HG03460 (cell line): ENCODE data around the gene NDUFA11.
"Not testable (repeated sequence)": the region's sequence is repeated elsewhere in the genome, so short reads cannot be mapped to it uniquely, and the experiment has no call there.

Experiments used
- ATAC-seq: cut with Tn5 transposase; IDR thresholded peaks from one replicate; pipeline ENCODE4 v1.9.1; 2021; ENCODE audit not compliant: unreplicated experiment

NDUFA11 gene

DNA sequence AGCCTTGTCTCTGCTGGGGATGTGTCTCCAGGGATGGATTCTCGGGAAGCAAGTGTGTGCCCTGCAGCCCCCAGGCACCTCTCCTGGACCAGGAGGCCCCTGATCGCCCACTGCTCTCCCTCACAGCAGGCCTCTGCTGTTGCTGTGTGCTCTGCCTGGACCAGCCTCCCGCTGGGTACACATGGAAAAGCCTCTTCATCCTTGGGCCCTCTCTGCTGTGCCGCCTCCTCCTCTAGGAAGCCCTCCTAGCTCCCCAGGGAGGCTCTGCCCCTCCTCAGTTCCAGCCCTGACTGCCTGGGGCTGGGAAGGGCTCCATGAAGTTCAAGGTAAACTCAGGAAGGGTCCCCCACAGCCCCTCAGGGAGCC, 12.0 kb downstream of the NDUFA11 start:
- no peak for ATAC-seq

DNA sequence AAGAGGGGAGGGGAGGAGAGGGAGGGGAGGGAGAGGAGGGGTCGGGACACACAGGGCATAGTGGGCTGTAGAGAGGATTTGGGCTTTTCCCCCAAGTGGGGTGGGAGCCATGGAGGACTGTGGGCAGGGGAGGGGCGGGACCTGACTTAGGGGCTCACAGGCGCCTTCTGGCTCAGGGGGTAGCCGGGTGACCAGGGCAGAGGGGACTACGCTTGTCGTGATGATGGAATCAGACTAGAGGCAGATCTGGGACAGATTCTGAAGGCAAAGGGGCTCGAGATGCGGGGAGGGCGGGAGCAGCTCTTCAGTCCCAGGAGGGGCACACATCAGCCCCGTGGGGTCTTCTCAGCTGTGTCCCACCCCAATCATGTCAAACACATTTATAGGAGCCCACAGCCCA, 13.5 kb downstream of the NDUFA11 start:
- ATAC-seq = no peak

DNA sequence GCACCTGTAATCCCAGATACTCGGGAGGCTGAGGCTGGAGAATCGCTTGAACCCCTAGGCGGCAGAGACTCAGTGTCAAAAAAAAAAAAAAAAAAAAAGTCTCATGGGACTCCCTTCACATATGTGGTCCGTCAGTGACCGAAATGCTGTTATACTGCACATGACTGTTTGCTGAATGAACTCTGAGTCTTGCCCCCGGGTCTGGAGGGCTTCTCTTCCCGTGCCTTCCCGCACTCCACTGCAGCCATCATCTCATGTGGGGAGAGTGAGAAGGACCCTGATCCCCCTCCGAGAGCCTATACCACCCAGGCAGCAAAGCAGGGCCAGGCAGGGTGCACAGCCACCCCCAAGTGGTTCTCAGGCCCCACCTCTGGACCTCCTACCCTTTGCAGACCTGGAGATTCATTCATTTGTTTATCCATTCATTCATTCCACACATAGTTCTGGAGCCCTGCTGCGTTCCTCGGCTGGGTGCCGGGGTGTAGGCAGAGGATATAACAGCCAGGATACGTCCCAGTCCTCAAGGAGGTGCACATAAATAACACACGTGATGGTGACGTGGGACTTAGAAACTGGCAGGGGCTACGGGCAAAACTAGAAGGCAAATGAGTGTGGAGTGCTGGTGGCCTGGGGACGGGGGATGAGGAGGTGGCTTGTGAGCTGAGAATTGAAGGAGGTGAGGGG, 14.2 kb downstream of the NDUFA11 start:
- ATAC-seq = no peak

DNA sequence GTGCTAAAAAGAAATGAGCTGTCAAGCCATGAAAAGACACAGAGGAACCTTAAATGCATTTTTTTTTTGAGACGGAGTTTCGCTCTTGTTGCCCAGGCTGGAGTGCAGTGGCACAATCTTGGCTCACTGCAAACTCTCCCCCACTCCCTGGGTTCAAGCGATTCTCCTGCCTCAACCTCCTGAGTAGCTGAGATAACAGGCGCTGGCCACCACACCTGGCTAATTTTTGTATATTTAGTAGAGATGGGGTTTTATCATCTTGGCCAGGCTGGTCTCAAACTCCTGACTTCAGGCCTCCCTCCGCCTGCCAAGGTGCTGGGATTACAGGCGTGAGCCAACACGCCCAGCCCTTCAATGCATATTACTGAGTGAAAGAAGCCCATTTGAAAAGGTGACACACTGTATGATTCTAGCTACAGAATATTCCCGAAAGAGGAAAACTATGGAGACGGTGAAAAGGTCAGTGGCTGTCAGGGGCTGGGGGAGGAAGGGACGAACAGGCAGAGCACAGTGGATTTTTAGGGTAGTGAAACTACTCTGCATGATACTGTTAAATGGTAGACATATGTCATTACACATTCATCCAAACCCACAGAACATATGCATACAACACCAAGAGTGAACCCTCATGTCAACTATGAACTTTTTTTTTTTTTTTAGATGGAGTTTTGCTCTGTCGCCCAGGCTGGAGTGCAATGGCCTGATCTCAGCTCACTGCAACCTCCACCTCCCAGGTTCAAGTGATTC, 19.4 kb downstream of the NDUFA11 start:
- ATAC-seq = not testable (repeated sequence)

DNA sequence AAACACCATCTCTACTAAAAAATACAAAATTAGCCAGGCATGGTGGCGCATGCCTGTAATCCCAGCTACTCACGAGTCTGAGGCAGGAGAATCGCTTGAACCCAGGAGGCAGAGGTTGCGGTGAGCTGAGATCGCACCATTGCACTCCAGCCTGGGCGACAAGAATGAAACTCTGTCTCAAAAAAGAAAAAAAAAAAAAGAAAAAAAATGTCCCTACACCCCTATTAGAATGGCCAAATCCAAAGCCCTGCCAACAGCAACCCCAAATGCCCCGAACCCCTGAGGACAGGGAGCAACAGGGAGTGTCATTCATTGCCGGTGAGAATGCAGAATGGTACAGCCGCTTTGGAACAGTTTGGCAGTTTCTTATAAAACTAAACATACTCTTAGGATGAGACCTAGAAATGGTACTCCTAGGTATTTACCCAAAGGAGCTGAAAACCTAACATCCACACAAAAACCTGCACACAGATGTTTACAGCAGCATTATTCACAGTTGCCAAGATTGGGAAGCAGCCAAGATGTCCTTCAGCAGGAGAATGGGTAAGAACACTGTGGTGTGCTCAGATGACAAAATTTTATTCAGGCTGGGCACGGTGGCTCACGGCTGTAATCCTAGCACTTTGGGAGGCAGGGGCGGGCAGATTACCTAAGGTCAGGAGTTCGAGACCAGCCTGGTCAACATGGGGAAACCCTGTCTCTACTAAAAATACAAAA, 20.3 kb downstream of the NDUFA11 start:
- ATAC-seq = not testable (repeated sequence)

DNA sequence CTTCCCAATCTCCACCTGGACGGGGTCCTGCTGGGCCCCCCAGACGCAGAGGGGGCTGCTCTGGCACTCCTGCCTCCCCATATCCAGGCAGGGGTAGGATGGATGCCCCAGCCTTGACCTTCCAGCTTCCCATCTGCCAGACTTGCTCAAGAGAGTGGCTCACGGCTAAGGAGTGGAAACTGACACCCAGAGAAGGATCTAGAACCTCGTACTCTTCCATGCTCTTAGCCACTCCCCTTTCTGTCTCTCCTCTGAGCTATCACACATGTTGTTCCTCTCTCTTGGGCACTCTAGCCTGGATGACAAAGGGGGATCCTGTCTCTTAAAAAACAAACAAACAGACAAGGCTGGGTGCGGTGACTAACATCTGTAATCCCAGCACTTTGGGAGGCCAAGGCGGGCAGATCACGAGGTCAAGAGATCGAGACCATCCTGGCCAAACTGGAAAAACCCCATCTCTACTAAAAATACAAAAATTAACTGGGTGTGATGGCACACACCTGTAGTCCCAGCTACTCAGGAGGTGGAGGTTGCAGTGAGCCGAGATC, 21.1 kb downstream of the NDUFA11 start:
- ATAC-seq = no peak

DNA sequence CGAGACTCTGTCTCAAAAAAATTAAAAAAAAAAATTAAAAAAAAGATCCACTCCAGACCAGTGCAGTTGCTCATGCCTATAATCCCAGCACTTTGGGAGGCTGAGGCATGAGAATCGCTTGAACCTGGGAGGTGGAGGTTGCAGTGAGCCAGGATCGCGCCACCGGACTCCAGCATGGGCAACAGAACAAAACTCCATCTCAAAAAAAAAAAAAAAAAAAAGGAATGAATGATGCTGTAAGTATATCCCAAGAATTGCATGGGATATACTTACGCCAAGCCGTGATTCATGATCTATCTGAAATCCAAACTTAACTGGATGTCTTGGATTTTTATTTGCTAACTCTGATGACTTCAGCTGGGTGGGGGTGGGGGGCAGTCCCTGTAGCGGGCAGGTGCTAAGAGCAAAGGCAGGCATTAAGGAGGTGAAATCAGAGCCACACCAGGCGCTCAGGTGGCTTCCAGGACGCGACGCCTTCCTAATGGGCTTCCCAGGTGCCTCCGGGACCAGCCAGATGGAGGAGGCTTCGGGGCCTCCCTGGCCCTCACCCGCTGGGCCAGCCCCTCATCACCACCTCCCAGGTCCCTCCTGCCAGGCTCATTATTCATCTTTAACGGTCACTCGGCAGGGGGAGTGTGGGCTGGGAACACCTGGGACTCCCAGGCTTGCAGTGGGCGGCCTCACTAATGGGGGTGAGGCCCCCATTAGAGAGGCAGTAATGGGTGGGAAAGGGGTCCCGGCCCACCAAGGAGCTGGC, 21.9 kb downstream of the NDUFA11 start:
- no peak for ATAC-seq

DNA sequence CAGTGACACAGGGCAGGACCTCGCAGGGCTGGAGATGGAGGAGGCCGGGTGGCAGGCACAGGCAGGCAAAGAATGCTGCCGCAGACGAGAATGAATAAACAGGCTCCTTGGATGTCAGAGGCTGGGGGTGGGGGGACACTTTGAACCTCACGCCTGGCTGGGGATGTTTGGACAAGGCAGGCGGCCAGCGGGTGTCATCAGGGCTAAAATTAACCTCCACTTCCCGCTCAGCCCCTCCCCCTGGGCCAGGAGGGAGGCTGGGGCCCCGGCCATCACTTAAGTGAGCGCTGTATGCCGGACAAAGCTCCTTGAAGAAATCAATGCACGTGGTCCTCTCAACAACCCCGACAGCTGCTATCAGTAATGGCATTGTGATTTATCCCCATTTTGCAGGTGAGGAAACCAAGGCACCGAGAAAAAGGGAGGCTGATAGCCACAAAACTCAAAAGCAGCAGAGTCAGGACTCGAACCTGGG, 22.9 kb downstream of the NDUFA11 start:
- ATAC-seq = no peak

DNA sequence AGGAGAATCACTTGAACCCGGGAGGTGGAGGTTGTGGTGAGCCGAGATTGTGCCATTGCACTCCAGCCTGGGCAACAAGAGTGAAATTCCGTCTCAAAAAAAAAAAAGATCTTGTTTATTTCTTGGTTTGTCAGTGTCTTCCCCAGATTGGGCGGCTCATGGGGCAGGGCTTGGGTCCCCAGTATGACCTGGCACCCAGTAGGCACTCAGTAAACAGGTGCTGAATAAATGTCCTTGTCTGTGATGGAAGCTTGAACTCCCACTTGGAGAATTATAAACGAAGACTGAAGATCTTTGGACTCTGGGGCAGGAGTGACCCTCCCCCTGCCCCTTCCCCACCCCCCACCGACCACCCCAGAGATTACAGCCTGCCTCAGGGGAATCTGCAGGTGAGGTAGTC, 23.4 kb downstream of the NDUFA11 start:
- ATAC-seq = no peak

DNA sequence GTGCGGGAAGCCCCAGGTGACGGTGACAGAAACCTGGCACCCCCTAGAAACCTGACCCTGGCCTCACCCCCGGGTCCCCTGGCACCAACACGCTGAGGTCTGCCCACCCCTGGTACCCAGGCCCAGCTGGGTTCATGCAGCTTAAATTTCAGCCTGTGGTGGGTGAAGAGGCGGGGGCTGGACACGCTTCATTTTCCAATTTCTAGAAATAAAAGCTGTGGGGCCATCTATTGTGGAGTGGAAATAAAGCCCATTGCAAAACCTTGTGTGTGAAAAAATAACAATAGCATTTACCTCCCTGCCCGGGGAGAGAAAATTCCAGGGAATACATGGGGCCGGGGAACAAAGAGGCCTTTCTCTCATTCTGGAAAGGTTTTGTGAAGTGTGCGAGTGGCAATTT, 25.7 kb downstream of the NDUFA11 start:
- ATAC-seq = no peak

DNA sequence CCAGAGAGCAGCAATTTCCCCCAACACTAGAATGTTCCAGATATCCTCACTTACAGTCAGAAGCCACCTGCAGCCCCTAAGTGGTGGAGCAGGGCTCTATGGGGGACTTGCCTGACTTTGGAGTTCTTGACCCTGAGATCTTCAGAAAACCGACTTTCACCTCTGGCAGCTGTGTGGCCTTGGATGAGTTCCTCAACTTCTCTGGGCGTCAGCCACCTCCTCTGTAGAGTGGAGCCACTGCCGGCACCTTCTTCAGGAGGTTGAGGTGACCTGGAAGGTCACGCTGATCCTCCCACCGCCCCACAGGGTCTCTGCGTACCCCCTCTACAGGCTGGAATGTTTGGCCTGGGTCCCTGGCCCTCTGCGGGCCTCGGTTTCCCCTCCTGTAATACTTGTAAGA, 26.2 kb downstream of the NDUFA11 start:
- ATAC-seq = no peak

DNA sequence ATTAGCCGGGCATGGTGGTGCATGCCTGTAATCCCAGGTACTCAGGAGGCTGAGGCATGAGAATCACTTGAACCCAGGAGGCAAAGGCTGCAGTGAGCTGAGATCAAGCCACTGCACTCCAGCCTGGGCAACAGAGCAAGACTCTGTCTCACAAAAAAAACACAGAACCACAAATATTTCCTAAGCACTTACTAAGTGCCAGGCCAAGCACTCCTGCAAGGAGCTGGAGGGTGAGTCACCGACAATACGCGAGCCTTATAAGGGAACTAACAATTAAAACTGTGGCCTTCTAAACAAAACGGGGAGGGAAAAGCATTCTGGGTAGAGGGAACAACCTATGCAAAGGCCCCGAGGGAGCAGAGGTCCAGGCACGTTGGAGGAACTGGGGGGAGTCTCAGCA, 29.1 kb downstream of the NDUFA11 start:
- not testable (repeated sequence) for ATAC-seq

DNA sequence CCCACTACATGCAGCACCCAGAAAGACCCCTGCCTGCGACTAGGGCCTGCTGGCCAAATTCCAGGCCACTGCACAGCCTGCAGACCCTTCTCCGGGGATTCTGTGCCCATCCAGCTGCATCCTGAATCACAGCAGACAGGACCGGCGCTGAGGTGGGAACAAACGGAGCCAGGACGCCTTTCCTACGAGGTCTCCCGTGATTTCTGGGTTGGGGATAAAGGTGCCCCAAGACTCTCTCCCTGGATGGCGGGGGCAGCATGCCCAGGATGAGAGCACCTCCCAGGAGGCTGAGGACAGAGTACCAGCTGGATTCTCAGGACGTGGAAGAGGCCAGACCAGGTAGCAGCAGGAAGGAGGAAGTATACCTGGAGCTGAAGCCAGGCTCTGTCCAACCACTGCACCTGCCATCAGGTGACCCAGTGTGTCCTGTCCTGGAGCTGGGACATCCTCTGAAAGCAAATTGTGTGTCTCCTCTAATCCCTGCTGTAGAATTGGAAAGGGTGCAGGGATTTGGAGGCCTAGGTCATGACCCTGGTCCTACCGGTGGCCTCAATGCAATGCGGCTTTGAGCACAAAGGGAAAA, 29.9 kb downstream of the NDUFA11 start:
- ATAC-seq = no peak

DNA sequence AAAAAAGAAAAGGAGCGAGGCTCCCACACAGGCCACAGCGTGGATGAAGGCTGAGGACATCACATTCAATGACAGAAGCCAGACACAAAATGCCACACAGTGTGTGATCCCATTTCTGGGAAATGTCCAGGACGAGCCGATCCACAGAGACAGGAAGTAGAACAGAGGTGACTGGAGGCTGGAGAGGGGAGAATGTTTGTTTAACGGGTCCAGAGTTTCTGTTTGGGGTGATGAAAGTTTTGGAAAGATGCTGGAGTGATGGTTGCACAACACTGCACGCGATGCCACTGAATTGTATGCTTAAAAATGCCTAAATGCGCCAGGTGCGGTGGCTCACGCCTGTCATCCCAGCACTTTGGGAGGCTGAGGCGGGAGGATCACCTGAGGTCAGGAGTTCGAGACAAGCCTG, 32.6 kb downstream of the NDUFA11 start:
- no peak for ATAC-seq

DNA sequence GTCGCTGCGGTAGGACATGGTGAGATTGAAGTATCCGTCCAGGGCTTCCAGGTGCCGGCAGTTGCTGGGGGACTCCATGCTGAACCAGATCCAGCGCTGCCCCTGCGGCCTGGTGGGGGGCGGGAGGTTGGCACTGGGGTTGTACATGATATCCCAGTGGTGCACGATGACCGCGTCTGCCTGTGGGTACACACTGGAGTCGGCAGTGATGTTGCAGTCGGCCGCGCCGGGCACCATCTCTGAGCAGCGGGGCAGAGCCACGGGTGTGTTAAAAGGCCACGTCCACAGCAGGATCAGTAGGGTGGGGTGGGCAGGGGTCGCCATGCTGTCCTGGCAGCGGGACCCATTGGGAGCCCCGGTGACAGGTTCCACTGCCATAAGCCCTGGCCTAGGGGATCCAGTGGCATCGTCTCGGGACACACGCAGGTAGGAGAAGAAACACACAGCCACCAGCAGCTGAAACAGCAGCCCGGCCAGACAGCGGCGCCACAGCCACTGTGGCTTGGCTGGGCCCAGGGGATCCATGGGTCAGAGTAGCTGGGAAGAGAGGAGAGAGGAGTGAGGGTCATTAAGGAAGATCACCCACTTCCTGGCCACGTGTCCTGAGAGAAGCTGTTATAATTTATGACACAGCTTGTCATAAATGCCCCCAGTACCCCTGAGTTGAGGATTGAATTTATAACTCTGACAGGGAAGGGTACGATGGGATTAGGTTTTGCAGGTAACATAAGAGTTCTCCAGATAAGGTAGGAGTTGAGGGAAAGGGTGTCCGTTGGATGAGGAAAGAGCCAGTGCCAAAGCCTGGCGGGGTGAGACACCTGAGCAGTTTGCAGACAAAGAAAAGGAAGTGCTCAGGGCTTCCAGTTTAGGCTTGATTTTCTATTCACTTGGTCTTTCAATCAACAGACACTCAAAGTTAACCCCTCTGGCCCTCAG, 36.1 kb downstream of the NDUFA11 start:
- ATAC-seq = no peak

DNA sequence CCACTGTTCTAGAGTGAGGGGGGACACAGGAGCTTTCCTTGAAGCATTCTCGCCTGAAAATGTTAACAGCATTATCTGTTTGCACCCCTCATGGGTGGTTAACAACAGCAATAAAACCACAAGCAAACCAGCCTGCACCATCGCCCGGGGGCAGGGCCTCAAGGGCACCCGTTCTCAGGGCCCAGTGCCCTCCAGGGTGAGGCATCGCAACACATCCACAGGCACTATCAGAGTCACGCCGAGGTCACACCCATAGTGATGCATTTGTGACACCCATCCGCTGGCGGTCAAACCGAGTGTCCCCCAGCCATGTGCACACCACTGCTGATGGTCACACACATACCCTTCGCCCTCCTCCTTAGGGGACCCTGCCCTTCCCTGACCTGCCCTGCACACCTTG, 37.8 kb downstream of the NDUFA11 start:
- no peak for ATAC-seq

DNA sequence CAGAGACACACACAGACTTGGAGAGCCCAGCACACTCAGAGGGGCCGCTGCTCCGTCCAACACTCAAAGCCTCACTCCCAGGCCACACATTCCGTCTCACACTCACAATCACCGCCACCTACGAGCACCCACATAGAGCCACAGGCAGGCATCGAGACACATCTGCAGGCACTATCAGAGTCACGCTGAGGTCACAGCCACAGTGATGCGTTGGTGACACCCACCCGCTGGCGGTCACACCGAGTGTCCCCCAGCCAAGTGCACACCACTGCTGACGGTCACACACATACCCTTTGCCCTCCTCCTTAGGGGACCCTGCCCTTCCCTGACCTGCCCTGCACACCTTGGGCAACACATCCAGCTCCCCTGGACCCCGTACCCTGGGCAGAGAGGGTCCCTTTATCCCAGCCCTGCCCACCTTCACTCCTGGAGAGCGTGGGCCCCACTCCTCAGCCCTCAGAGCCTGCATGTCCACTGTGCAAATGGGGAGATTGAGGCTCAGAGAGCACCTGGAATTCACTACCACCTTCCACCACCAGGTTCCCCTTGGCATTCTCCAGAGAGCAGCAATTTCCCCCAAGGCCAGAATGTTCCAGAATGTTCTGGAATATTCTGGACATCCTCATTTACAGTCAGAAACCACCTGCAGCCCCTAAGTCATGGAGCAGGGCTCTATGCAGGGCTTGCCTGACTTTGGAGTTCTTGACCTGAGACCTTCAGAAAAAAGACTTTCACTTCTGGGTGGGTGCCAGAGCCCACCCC, 38.7 kb downstream of the NDUFA11 start:
- ATAC-seq = no peak

DNA sequence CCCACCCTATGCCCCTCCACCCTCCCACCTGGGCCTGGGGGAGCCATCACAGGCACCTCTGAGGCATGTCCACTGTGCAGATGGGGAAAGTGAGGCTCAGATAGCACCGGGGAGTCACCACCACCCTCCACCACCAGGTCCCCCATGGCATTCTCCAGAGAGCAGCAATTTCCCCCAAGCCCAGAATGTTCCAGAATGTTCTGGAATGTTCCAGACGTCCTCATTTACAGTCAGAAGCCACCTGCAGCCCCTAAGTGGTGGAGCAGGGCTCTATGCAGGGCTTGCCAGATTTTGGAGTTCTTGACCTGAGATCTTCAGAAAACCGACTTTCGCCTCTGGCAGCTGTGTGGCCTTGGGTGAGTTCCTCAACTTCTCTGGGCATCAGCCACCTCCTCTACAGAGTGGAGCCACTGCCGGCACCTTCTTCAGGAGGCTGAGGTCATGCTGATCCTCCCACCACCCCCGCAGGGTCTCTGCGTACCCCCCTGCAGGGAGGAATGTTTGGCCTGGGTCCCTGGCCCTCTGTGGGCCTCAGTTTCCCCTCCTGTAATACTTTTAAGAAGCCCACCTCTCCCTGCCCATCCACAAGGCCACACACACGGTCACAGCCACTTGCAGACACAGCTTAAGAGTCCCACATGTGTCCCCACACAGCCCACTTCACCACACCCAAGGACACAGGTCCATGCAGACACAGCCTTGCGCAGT, 39.4 kb downstream of the NDUFA11 start:
- ATAC-seq = no peak
